PFSK-1 (cell line): ENCODE results near the gene BFSP2.

ENCODE experiments used
- FOXP2 ChIP-seq: optimal IDR thresholded peaks from 2 replicates; pipeline ENCODE3; 2011; ENCODE audit warnings: borderline replicate concordance, control low read depth, inconsistent platforms; ENCODE audit not compliant: insufficient read depth; ENCODE audit errors: extremely low read length, extremely low read depth
- POLR2AphosphoS5 ChIP-seq: IDR thresholded peaks from 2 replicates; pipeline ENCODE4 v1.6.1; 2012; ENCODE audit warnings: low read depth, mild to moderate bottlenecking, control low read depth, low read length, moderate library complexity
- REST ChIP-seq, 2 experiments: IDR thresholded peaks; 2 replicates each; pipeline versions ENCODE4 v1.6.1 to v1.8.0; 2011 to 2012; ENCODE audit warnings: low read depth in 2 of 2, low read length in 2 of 2, control low read depth in 1 of 2, inconsistent platforms in 1 of 2, mild to moderate bottlenecking in 1 of 2, moderate library complexity in 1 of 2; ENCODE audit not compliant: insufficient read depth in 1 of 2
- SIN3A ChIP-seq: IDR thresholded peaks from 2 replicates; pipeline ENCODE4 v1.6.1; 2012; ENCODE audit warnings: mild to moderate bottlenecking, low read length, moderate library complexity, borderline replicate concordance; ENCODE audit not compliant: insufficient read depth
- TAF1 ChIP-seq: IDR thresholded peaks from 2 replicates; pipeline ENCODE4 v1.6.1; 2012; ENCODE audit warnings: low read length, control low read depth, borderline replicate concordance; ENCODE audit not compliant: insufficient read depth

BFSP2 gene

GRCh38 chr3:133494469-133494868, 94.6 kb downstream of the BFSP2 start:
- TF ChIP-seq TAF1 (no peak), SIN3A (no peak), REST (IDR thresholded peaks at IDR 0.05; ENCODE audit: insufficient read depth in 1 of 2, low read depth in 2 of 2, low read length in 2 of 2) (no peak), FOXP2 (no peak), POLR2AphosphoS5 (no peak)

GRCh38 chr3:133503409-133503808, 103.6 kb downstream of the BFSP2 start:
- no peak for TF ChIP-seq FOXP2
- TF ChIP-seq TAF1 = no peak
- TF ChIP-seq REST (IDR thresholded peaks at IDR 0.05; ENCODE audit: insufficient read depth in 1 of 2, low read depth in 2 of 2, low read length in 2 of 2) = no peak

GRCh38 chr3:133504736-133505135, 104.9 kb downstream of the BFSP2 start:
- no peak for TF ChIP-seq FOXP2
- no peak for TF ChIP-seq TAF1
- TF ChIP-seq REST (IDR thresholded peaks at IDR 0.05; ENCODE audit: insufficient read depth in 1 of 2, low read depth in 2 of 2, low read length in 2 of 2) = no peak
- TF ChIP-seq SIN3A = no peak
- TF ChIP-seq POLR2AphosphoS5 = no peak

GRCh38 chr3:133505813-133506212, 106.0 kb downstream of the BFSP2 start:
- TF ChIP-seq SIN3A (no peak), TAF1 (no peak), FOXP2 (no peak), POLR2AphosphoS5 (no peak), REST (IDR thresholded peaks at IDR 0.05; ENCODE audit: insufficient read depth in 1 of 2, low read depth in 2 of 2, low read length in 2 of 2) (no peak)

- TF ChIP-seq REST (IDR thresholded peaks at IDR 0.05; ENCODE audit: insufficient read depth in 1 of 2, low read depth in 2 of 2, low read length in 2 of 2) = no peak
- TF ChIP-seq TAF1 = no peak
- TF ChIP-seq FOXP2 = no peak
- TF ChIP-seq SIN3A = no peak
- TF ChIP-seq POLR2AphosphoS5 = no peak
Observed at GRCh38 chr3:133506215-133506901, 106.5 kb downstream of the BFSP2 start.
